H9 (cell line): ENCODE results near the gene POLR3H. TPM values are rescaled to one million over a fixed set of nuclear protein-coding genes. Genes with fewer than 3 reads are reported as not detected.

ENCODE experiments used
- DNase-seq: peaks from one replicate; pipeline ENCODE4 v3.0.0-alpha.2; 2017
- H2AFZ ChIP-seq: one replicate; pipeline ENCODE4 v1.6.1; 2013; ENCODE audit warnings: mild to moderate bottlenecking, low read length, control low read depth, moderate library complexity
- H2AK5ac ChIP-seq: 2 replicates; pipeline ENCODE4 v1.6.1; 2013; ENCODE audit warnings: low read length, control low read depth, mixed read lengths; ENCODE audit not compliant: insufficient read length
- H2BK120ac ChIP-seq: one replicate; pipeline ENCODE4 v1.6.1; 2013; ENCODE audit warnings: low read depth, mild to moderate bottlenecking, low read length, control low read depth, inconsistent platforms; ENCODE audit not compliant: poor library complexity, severe bottlenecking
- H2BK12ac ChIP-seq: 2 replicates; pipeline ENCODE4 v1.6.1; 2013; ENCODE audit warnings: low read length, control low read depth, mixed read lengths, low read depth; ENCODE audit not compliant: insufficient read length
- H2BK15ac ChIP-seq: 2 replicates; pipeline ENCODE4 v1.6.1; 2013; ENCODE audit warnings: low read depth, low read length, control low read depth
- H2BK20ac ChIP-seq: one replicate; pipeline ENCODE4 v1.6.1; 2013; ENCODE audit warnings: low read depth, mild to moderate bottlenecking, low read length, control low read depth, inconsistent platforms; ENCODE audit not compliant: poor library complexity, severe bottlenecking
- H2BK5ac ChIP-seq: 2 replicates; pipeline ENCODE4 v1.6.1; 2013; ENCODE audit warnings: low read length, control low read depth, mixed read lengths; ENCODE audit not compliant: insufficient read length
- H3K14ac ChIP-seq: 2 replicates; pipeline ENCODE4 v1.6.1; 2013; ENCODE audit warnings: low read length, control low read depth; ENCODE audit not compliant: insufficient read depth
- H3K18ac ChIP-seq: 2 replicates; pipeline ENCODE4 v1.6.1; 2013; ENCODE audit warnings: low read depth, mild to moderate bottlenecking, mixed read lengths, low read length, control low read depth; ENCODE audit not compliant: insufficient read length
- H3K23ac ChIP-seq: 2 replicates; pipeline ENCODE4 v1.6.1; 2013; ENCODE audit warnings: low read length, control low read depth, mixed read lengths, low read depth; ENCODE audit not compliant: insufficient read length
- H3K23me2 ChIP-seq: 2 replicates; pipeline ENCODE4 v1.6.1; 2013; ENCODE audit warnings: low read depth, mild to moderate bottlenecking, mixed read lengths, low read length, control low read depth; ENCODE audit not compliant: insufficient read length, poor library complexity, severe bottlenecking
- H3K27ac ChIP-seq: 2 replicates; pipeline ENCODE4 v1.5.1; 2013; ENCODE audit warnings: low read length, control low read depth, mixed read lengths, low read depth; ENCODE audit not compliant: insufficient read length
- H3K27me3 ChIP-seq: 2 replicates; pipeline ENCODE4 v1.6.1; 2013; ENCODE audit warnings: low read length, control low read depth, inconsistent platforms; ENCODE audit not compliant: insufficient read depth
- H3K4ac ChIP-seq: 2 replicates; pipeline ENCODE4 v1.6.1; 2013; ENCODE audit warnings: low read depth, mild to moderate bottlenecking, control low read depth, inconsistent platforms, low read length, moderate library complexity
- H3K4me1 ChIP-seq: 2 replicates; pipeline ENCODE4 v1.6.1; 2013; ENCODE audit warnings: low read length, control low read depth, inconsistent platforms; ENCODE audit not compliant: insufficient read depth
- H3K4me2 ChIP-seq: 2 replicates; pipeline ENCODE4 v1.6.1; 2013; ENCODE audit warnings: low read length, control low read depth, mixed read lengths; ENCODE audit not compliant: insufficient read length, insufficient read depth
- H3K56ac ChIP-seq: 2 replicates; pipeline ENCODE4 v1.6.1; 2013; ENCODE audit warnings: low read depth, mild to moderate bottlenecking, mixed read lengths, low read length, control low read depth; ENCODE audit not compliant: insufficient read length
- H3K79me1 ChIP-seq: 2 replicates; pipeline ENCODE4 v1.6.1; 2013; ENCODE audit warnings: low read depth, mild to moderate bottlenecking, moderate library complexity, low read length, control low read depth, inconsistent platforms; ENCODE audit not compliant: insufficient read depth, poor library complexity, severe bottlenecking
- H3K79me2 ChIP-seq: 2 replicates; pipeline ENCODE4 v1.6.1; 2013; ENCODE audit warnings: low read length, control low read depth, inconsistent platforms; ENCODE audit not compliant: insufficient read depth
- H3K9ac ChIP-seq: 2 replicates; pipeline ENCODE4 v1.6.1; 2013; ENCODE audit warnings: low read length, control low read depth, mixed read lengths; ENCODE audit not compliant: insufficient read length; ENCODE audit errors: extremely low read depth
- H3K9me3 ChIP-seq: one replicate; pipeline ENCODE4 v1.6.1; 2013; ENCODE audit warnings: low read depth, low read length, inconsistent platforms; ENCODE audit not compliant: control insufficient read depth
- H3T11ph ChIP-seq: one replicate; pipeline ENCODE4 v1.6.1; 2013; ENCODE audit warnings: mild to moderate bottlenecking, low read length, control low read depth, inconsistent platforms
- H4K20me1 ChIP-seq: one replicate; pipeline ENCODE4 v1.6.1; 2013; ENCODE audit not compliant: control insufficient read depth, insufficient read length, insufficient read depth
- H4K5ac ChIP-seq: 2 replicates; pipeline ENCODE4 v1.6.1; 2013; ENCODE audit warnings: low read depth, mild to moderate bottlenecking, mixed read lengths, low read length, control low read depth; ENCODE audit not compliant: insufficient read length
- H4K8ac ChIP-seq: replicated peaks from 2 replicates; pipeline ENCODE4 v1.6.1; 2013; ENCODE audit warnings: low read length, control low read depth, mixed read lengths, low read depth; ENCODE audit not compliant: insufficient read length
- H4K91ac ChIP-seq: 2 replicates; pipeline ENCODE4 v1.6.1; 2013; ENCODE audit warnings: low read depth, mild to moderate bottlenecking, moderate library complexity, mixed read lengths, low read length, control low read depth; ENCODE audit not compliant: insufficient read length
- H3K27ac Mint-ChIP-seq, 3 experiments: 2 replicates in 2 of 3; 3 replicates in 1 of 3; pipeline ENCODE4 v1.8.0; 2020 to 2021; ENCODE audit warnings: mixed read lengths in 3 of 3, mild to moderate bottlenecking in 1 of 3, moderate library complexity in 1 of 3
- H3K27me3 Mint-ChIP-seq: 2 replicates; pipeline ENCODE4 v1.8.0; 2021; ENCODE audit warnings: low read depth, mild to moderate bottlenecking, moderate library complexity, mixed read lengths
- H3K36me3 Mint-ChIP-seq, 3 experiments: 2 replicates in 2 of 3; 3 replicates in 1 of 3; pipeline ENCODE4 v1.8.0; 2020 to 2021; ENCODE audit warnings: low read depth in 3 of 3, mixed read lengths in 3 of 3; ENCODE audit not compliant: insufficient read depth in 1 of 3
- H3K4me1 Mint-ChIP-seq, 2 experiments: 2 replicates each; pipeline ENCODE4 v1.8.0; 2020; ENCODE audit warnings: mixed read lengths in 2 of 2
- H3K4me3 Mint-ChIP-seq, 2 experiments: 2 replicates in 1 of 2; 3 replicates in 1 of 2; pipeline ENCODE4 v1.8.0; 2020 to 2021; ENCODE audit warnings: mild to moderate bottlenecking in 2 of 2, mixed read lengths in 2 of 2, moderate library complexity in 1 of 2
- H3K9me3 Mint-ChIP-seq, 2 experiments: 2 replicates in 1 of 2; 3 replicates in 1 of 2; pipeline ENCODE4 v1.8.0; 2020; ENCODE audit warnings: mild to moderate bottlenecking in 2 of 2, mixed read lengths in 2 of 2, moderate library complexity in 1 of 2
- WGBS: extraction: QIAGEN DNeasy Blood & Tissue Kit; methylation state at CpG from one replicate; pipeline ENCODE4 v1.1.7; 2013; ENCODE audit warnings: missing lambda C conversion rate, low lambda C conversion rate, mixed read lengths; ENCODE audit not compliant: insufficient read length; ENCODE audit errors: extremely low coverage; 5-methylcytosine and 5-hydroxymethylcytosine counted together
- total RNA-seq: library from RNA; stranded (reverse); gene quantifications from 2 replicates; pipeline ENCODE4 v1.2.1, GENCODE V29; 2021
- TF ChIP-seq, protein P1 (sequence below): fragments of 200-600 bp; sonication (generic); conservative IDR thresholded peaks from 3 replicates; pipeline ENCODE4 v1.8.0; 2021; ENCODE audit warnings: antibody characterized with exemption, mild to moderate bottlenecking

The POLR3H gene
- total RNA-seq, 1 experiment from 2014 or later = 68.2 TPM

- H2BK15ac ChIP-seq = no peak overlapping the region
- H3K4me1 ChIP-seq = no peaks in the 10 kb centered on the region
- TF ChIP-seq, protein P1, sequence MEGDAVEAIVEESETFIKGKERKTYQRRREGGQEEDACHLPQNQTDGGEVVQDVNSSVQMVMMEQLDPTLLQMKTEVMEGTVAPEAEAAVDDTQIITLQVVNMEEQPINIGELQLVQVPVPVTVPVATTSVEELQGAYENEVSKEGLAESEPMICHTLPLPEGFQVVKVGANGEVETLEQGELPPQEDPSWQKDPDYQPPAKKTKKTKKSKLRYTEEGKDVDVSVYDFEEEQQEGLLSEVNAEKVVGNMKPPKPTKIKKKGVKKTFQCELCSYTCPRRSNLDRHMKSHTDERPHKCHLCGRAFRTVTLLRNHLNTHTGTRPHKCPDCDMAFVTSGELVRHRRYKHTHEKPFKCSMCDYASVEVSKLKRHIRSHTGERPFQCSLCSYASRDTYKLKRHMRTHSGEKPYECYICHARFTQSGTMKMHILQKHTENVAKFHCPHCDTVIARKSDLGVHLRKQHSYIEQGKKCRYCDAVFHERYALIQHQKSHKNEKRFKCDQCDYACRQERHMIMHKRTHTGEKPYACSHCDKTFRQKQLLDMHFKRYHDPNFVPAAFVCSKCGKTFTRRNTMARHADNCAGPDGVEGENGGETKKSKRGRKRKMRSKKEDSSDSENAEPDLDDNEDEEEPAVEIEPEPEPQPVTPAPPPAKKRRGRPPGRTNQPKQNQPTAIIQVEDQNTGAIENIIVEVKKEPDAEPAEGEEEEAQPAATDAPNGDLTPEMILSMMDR = no peak
- H2BK5ac ChIP-seq = no peak overlapping the region
- H3K14ac ChIP-seq = no peak overlapping the region
- no peak overlapping the region for H4K8ac ChIP-seq
- H4K91ac ChIP-seq = no peak overlapping the region
- no peaks in the 10 kb centered on the region for H3K9me3 ChIP-seq
- no peak overlapping the region for H3K56ac ChIP-seq
- no peak overlapping the region for H2AK5ac ChIP-seq
- no peak overlapping the region for H3K9ac ChIP-seq
- H3T11ph ChIP-seq = no peak overlapping the region
- H2BK12ac ChIP-seq = no peak overlapping the region
- no peak overlapping the region for H4K5ac ChIP-seq
- H2BK120ac ChIP-seq = no peak overlapping the region
- Mint-ChIP-seq H3K4me1 (0 out of 4 replicates have a peak, but pooled peaks cover 0 to 2% of the 10 kb centered on the region in 2 experiments), H3K4me3 (no peak overlapping the region), H3K27me3 (peaks cover 2% of the 10 kb centered on the region; the same call in 1 of the 2 replicates), H3K9me3 (no peaks in the 10 kb centered on the region), H3K36me3 (peaks cover 9 to 27% (median 15%) of the 10 kb centered on the region in 3 experiments), H3K27ac (no peak overlapping the region)
- no peak overlapping the region for H3K4ac ChIP-seq
- H3K27ac ChIP-seq = no peak overlapping the region
- no peak overlapping the region for H2BK20ac ChIP-seq
- no peaks in the 10 kb centered on the region for H3K79me2 ChIP-seq
- H3K79me1 ChIP-seq = no peaks in the 10 kb centered on the region
- no peaks in the 10 kb centered on the region for H4K20me1 ChIP-seq
- no peak overlapping the region for H2AFZ ChIP-seq
- DNase-seq = no peak
- H3K23ac ChIP-seq = no peak overlapping the region
- WGBS = no CpG with 5 or more reads among the region's 3 CpGs
- no peaks in the 10 kb centered on the region for H3K27me3 ChIP-seq
- no peaks in the 10 kb centered on the region for H3K23me2 ChIP-seq
- no peak overlapping the region for H3K4me2 ChIP-seq
- no peak overlapping the region for H3K18ac ChIP-seq
Measured at GRCh38 chr22:41521126-41521525, 23.1 kb downstream of the POLR3H start.
